Keratinocyte (primary cell): Measurements from ENCODE around the gene DHX58.

Experiments used
- EZH2 ChIP-seq: IDR thresholded peaks from one replicate; pipeline ENCODE4 v1.6.1; 2012; ENCODE audit warnings: inconsistent platforms, mild to moderate bottlenecking, low read length, moderate library complexity
- TF ChIP-seq, protein P1 (sequence below), 3 experiments: IDR thresholded peaks in 1 of 3; conservative IDR thresholded peaks in 1 of 3; optimal IDR thresholded peaks in 1 of 3; 2 replicates in 2 of 3; 3 replicates in 1 of 3; pipeline versions ENCODE3 to v1.5.1; 2011; ENCODE audit warnings: low read length in 3 of 3, mild to moderate bottlenecking in 3 of 3, moderate library complexity in 2 of 3, control low read depth in 1 of 3, inconsistent platforms in 1 of 3; ENCODE audit not compliant: insufficient read depth in 2 of 3; ENCODE audit errors: extremely low read depth in 1 of 3

DNA sequence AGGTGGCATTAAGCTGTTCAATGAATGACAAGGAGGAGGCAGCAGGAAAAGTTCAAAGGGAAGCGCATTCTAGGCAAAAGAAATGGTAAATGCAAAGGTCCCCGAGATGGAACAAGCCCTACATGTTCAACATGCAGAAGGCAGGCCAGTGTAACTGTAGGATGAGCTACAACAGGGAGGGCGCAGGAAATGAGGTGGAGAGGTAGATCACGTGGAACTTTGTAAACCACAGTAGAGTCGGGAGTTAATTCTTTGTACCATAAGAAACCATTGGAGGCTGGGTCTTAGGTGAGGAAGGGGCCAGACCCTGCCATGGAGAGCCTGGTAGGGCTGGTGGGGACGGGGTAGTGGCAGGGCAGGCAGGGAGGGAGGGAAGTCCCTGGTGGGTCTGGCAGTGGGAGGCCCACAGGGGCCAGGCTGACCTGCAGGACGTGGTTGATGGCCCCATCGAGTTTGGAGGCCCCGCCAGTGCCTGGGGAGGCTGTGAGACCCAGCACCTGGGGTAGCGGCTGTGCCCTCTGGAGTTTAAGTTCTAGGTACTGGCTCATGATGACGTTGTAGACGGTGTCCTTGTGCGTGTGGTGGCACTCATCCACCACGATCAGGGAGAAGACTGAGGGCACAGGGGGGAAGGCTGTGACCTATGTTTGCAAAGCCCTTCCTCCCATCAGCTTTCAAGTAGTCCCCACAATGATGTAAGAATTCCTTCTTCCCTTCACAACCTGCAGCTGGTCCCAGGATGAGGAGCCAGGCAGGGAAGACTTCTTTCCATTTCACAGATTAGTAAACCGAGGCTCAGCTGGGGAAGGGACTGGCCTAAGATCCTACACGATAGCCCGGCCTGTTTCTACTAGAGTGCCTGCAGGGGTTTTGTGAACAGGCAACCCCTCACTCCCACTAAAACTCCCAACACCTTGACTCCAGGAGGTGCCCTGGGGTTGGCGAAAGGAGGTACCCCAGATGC lies 1.9 kb downstream of the DHX58 start:
- TF ChIP-seq, protein P1, sequence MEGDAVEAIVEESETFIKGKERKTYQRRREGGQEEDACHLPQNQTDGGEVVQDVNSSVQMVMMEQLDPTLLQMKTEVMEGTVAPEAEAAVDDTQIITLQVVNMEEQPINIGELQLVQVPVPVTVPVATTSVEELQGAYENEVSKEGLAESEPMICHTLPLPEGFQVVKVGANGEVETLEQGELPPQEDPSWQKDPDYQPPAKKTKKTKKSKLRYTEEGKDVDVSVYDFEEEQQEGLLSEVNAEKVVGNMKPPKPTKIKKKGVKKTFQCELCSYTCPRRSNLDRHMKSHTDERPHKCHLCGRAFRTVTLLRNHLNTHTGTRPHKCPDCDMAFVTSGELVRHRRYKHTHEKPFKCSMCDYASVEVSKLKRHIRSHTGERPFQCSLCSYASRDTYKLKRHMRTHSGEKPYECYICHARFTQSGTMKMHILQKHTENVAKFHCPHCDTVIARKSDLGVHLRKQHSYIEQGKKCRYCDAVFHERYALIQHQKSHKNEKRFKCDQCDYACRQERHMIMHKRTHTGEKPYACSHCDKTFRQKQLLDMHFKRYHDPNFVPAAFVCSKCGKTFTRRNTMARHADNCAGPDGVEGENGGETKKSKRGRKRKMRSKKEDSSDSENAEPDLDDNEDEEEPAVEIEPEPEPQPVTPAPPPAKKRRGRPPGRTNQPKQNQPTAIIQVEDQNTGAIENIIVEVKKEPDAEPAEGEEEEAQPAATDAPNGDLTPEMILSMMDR (optimal IDR thresholded peaks at IDR 0.05 in 1 of 3, IDR thresholded peaks at IDR 0.05 in 1 of 3, conservative IDR thresholded peaks at IDR 0.05 in 1 of 3; ENCODE audit: extremely low read depth in 1 of 3, insufficient read depth in 2 of 3, low read length in 3 of 3), result no peak
- TF ChIP-seq EZH2, result no peak
